PC-3 (cell line): ENCODE data around the gene ARHGAP5. TPM values are rescaled to one million over a fixed set of nuclear protein-coding genes. Genes with fewer than 3 reads are reported as not detected.

Experiments
- ATAC-seq: fragments of 200-7000 bp; cut with Tn5 transposase; 2 replicates; pipeline ENCODE4 v1.9.1; 2020; ENCODE audit warnings: mild to moderate bottlenecking, moderate library complexity
- BruUV-seq: library from RNA; stranded (reverse); fragments of 400-500 nt; replicated peaks from 2 replicates; lab custom pipeline; 2021; lab: Mats Ljungman, UMichigan
- CTCF ChIA-PET: fragments of 300-600 bp; sonication (Branson Sonifier 250); formaldehyde crosslinking; loops from one replicate; lab custom pipeline; 2022; ENCODE audit warnings: antibody characterized with exemption; lab: Charles Lee
- POLR2A ChIA-PET: fragments of 300-600 bp; sonication (Branson Sonifier 250); formaldehyde crosslinking; loops from one replicate; lab custom pipeline; 2022; ENCODE audit warnings: antibody characterized with exemption; ENCODE audit not compliant: unreplicated experiment; lab: Charles Lee
- DNase-seq: peaks from one replicate; pipeline ENCODE4 v3.0.0-alpha.2; 2015
- H2AFZ ChIP-seq: fragments of 300-600 bp; sonication (generic); 2 replicates; pipeline ENCODE4 v1.6.0; 2016; ENCODE audit warnings: antibody characterized with exemption, low read length
- H3F3A ChIP-seq: fragments of 300-600 bp; sonication (generic); one replicate; pipeline ENCODE4 v1.6.0; 2017; ENCODE audit warnings: antibody characterized with exemption, low read length, control low read depth, mild to moderate bottlenecking; ENCODE audit not compliant: unreplicated experiment
- H3K27ac ChIP-seq: fragments of 300-600 bp; sonication (generic); 2 replicates; pipeline ENCODE4 v1.5.1; 2016; ENCODE audit warnings: mild to moderate bottlenecking, low read length
- H3K27me3 ChIP-seq: fragments of 300-600 bp; sonication (generic); 2 replicates; pipeline ENCODE4 v1.6.1; 2016; ENCODE audit warnings: low read length, mixed read lengths
- H3K36me3 ChIP-seq: fragments of 300-600 bp; sonication (generic); 2 replicates; pipeline ENCODE4 v1.6.1; 2016; ENCODE audit warnings: low read depth, mixed run types, low read length, mixed read lengths
- H3K4me1 ChIP-seq: fragments of 300-600 bp; sonication (generic); 2 replicates; pipeline ENCODE4 v1.5.1; 2016; ENCODE audit warnings: low read length; ENCODE audit not compliant: insufficient read depth
- H3K4me2 ChIP-seq: fragments of 300-600 bp; sonication (generic); 2 replicates; pipeline ENCODE4 v1.6.0; 2016; ENCODE audit warnings: low read length
- H3K4me3 ChIP-seq: fragments of 300-600 bp; sonication (generic); 2 replicates; pipeline ENCODE4 v1.5.1; 2016; ENCODE audit warnings: mild to moderate bottlenecking, low read length, mixed read lengths
- H3K79me2 ChIP-seq: fragments of 300-600 bp; sonication (generic); 2 replicates; pipeline ENCODE4 v1.6.1; 2017; ENCODE audit warnings: low read length, mixed read lengths
- H3K9ac ChIP-seq: fragments of 300-600 bp; sonication (generic); 2 replicates; pipeline ENCODE4 v1.6.0; 2016; ENCODE audit warnings: mild to moderate bottlenecking, low read length
- H3K9me2 ChIP-seq: fragments of 300-600 bp; sonication (generic); replicated peaks from 2 replicates; pipeline ENCODE4 v1.6.1; 2016; ENCODE audit warnings: mixed run types, low read length, mixed read lengths
- H3K9me3 ChIP-seq: fragments of 300-600 bp; sonication (generic); 2 replicates; pipeline ENCODE4 v1.6.1; 2016; ENCODE audit warnings: low read length, mixed read lengths
- H4K20me1 ChIP-seq: fragments of 300-600 bp; sonication (generic); 2 replicates; pipeline ENCODE4 v1.6.1; 2016; ENCODE audit warnings: low read length, mixed read lengths
- CTCF ChIP-seq: fragments of 300-600 bp; sonication (generic); conservative IDR thresholded peaks from 2 replicates; pipeline ENCODE4 v1.5.1; 2017; ENCODE audit warnings: antibody characterized with exemption, low read depth, mild to moderate bottlenecking, low read length
- EZH2 ChIP-seq: fragments of 300-600 bp; sonication (generic); IDR thresholded peaks from one replicate; pipeline ENCODE4 v1.6.1; 2017; ENCODE audit warnings: antibody characterized with exemption, mild to moderate bottlenecking, low read length; ENCODE audit not compliant: unreplicated experiment
- EZH2phosphoT487 ChIP-seq: fragments of 300-600 bp; sonication (generic); IDR thresholded peaks from 2 replicates; pipeline ENCODE4 v1.6.1; 2018; ENCODE audit warnings: mild to moderate bottlenecking, antibody characterized with exemption, low read length, borderline replicate concordance
- intact Hi-C: fragments of 100-400 bp; cut with micrococcal nuclease; formaldehyde crosslinking; loops from 2 replicates; pipeline ENCODE4 v1.9.0; 2023
- total RNA-seq: library from RNA; depleted of rRNA; stranded (reverse); fragments of >200 nt; gene quantifications from 2 replicates; pipeline ENCODE4 v1.2.3, GENCODE V29; 2014

ARHGAP5 gene
- total RNA-seq, 1 experiment from 2014 or later, result 46.4 TPM

- no peaks in the 10 kb centered on the region for H3K36me3 ChIP-seq
- H3K4me1 ChIP-seq, result peaks cover 44% of the 10 kb centered on the region
- peak overlapping the region; percentile 93 for H3K4me3 ChIP-seq
- no TSS peak for BruUV-seq
- TF ChIP-seq EZH2, result no peak
- TF ChIP-seq EZH2phosphoT487, result no peak
- no peak for TF ChIP-seq CTCF
- 0 out of 2 replicates have a peak overlapping the region, but pooled peaks have one; percentile 57 for H3K27ac ChIP-seq
- H4K20me1 ChIP-seq, result peaks cover 38% of the 10 kb centered on the region
- ChIA-PET CTCF (no interaction called here), POLR2A (no interaction called here)
- H3K9ac ChIP-seq, result peak overlapping the region; percentile 86
- peak overlapping the region; percentile 87 for H3K4me2 ChIP-seq
- H3K27me3 ChIP-seq, result no peaks in the 10 kb centered on the region
- ATAC-seq (no peak), DNase-seq (peak; percentile 62)
- H3K9me2 ChIP-seq, result no peaks in the 10 kb centered on the region
- no peaks in the 10 kb centered on the region for H3K9me3 ChIP-seq
- no peak overlapping the region for H2AFZ ChIP-seq
- H3K79me2 ChIP-seq, result peaks cover 83% of the 10 kb centered on the region
- intact Hi-C loops, result loop anchor here (2.0 to 10.0 kb wide), 3 partner anchors 56 to 293 kb away; no protein-coding TSS in a partner anchor
- H3F3A ChIP-seq, result no peaks in the 10 kb centered on the region
Observed at GRCh38 chr14:32078858-32079216, 1.7 kb downstream of the ARHGAP5 start.

- ChIA-PET POLR2A (no interaction called here), CTCF (no interaction called here)
- no TSS peak for BruUV-seq
- intact Hi-C loops, result loop anchor here (2.0 to 10.0 kb wide), 3 partner anchors 56 to 293 kb away; no protein-coding TSS in a partner anchor
- DNase-seq (no peak), ATAC-seq (no peak)
- Histone ChIP-seq H3K4me1 (peaks cover 44% of the 10 kb centered on the region), H3K4me3 (peak overlapping the region; percentile 93), H3K27me3 (no peaks in the 10 kb centered on the region), H3F3A (no peaks in the 10 kb centered on the region), H3K27ac (no peak overlapping the region), H3K79me2 (peaks cover 86% of the 10 kb centered on the region), H3K9ac (peak overlapping the region; percentile 86; the same call in 1 of the 2 replicates), H3K9me2 (no peaks in the 10 kb centered on the region), H3K36me3 (no peaks in the 10 kb centered on the region), H2AFZ (no peak overlapping the region), H3K9me3 (no peaks in the 10 kb centered on the region), H3K4me2 (peak overlapping the region; percentile 87), H4K20me1 (peaks cover 42% of the 10 kb centered on the region)
- TF ChIP-seq EZH2phosphoT487 (no peak), EZH2 (no peak), CTCF (no peak)
Observed at GRCh38 chr14:32079264-32079663, 2.2 kb downstream of the ARHGAP5 start.

- ATAC-seq (no peak), DNase-seq (no peak)
- peaks cover 42% of the 10 kb centered on the region for H4K20me1 ChIP-seq
- ChIA-PET POLR2A (no interaction called here), CTCF (no interaction called here)
- H3K9me2 ChIP-seq, result no peaks in the 10 kb centered on the region
- peaks cover 86% of the 10 kb centered on the region for H3K79me2 ChIP-seq
- peak overlapping the region; percentile 87 for H3K4me2 ChIP-seq
- H2AFZ ChIP-seq, result no peak overlapping the region
- H3K9me3 ChIP-seq, result no peaks in the 10 kb centered on the region
- no peaks in the 10 kb centered on the region for H3F3A ChIP-seq
- no peaks in the 10 kb centered on the region for H3K27me3 ChIP-seq
- intact Hi-C loops, result no loop called here
- no peak overlapping the region for H3K9ac ChIP-seq
- no TSS peak for BruUV-seq
- no peak overlapping the region for H3K27ac ChIP-seq
- H3K36me3 ChIP-seq, result no peaks in the 10 kb centered on the region
- peak overlapping the region; percentile 93; the same call in 1 of the 2 replicates for H3K4me3 ChIP-seq
- TF ChIP-seq EZH2phosphoT487 (no peak), CTCF (no peak), EZH2 (no peak)
- peaks cover 36% of the 10 kb centered on the region for H3K4me1 ChIP-seq
Observed at GRCh38 chr14:32080001-32080510, 3.0 kb downstream of the ARHGAP5 start.
